ENCODE results near the gene EHD2.

The EHD2 gene

GRCh38 chr19:47749326-47749725, 36.1 kb downstream of the EHD2 start:
- no peaks in the 10 kb centered on the region for H3K27me3 ChIP-seq
- no peaks in the 10 kb centered on the region for H3K9me3 ChIP-seq
- H3K27ac ChIP-seq = no peak overlapping the region
- peaks cover 12 to 17% of the 10 kb centered on the region in 2 experiments for H3K4me1 ChIP-seq (ENCODE audit: control insufficient read depth in 1 of 2, insufficient read depth in 1 of 2, low read depth in 1 of 2, low read length in 1 of 2)
- no peak for TF ChIP-seq CTCF (IDR thresholded peaks at IDR 0.05)
- peaks cover 58% of the 10 kb centered on the region for H3K36me3 ChIP-seq
- no peak overlapping the region for H3K4me3 ChIP-seq (ENCODE audit: low read depth in 1 of 2, low read length in 1 of 2)

- Histone ChIP-seq H3K27ac (no peak overlapping the region), H3K36me3 (peaks cover 72% of the 10 kb centered on the region), H3K27me3 (no peaks in the 10 kb centered on the region), H3K4me3 (ENCODE audit: low read depth in 1 of 2, low read length in 1 of 2) (no peak overlapping the region), H3K9me3 (no peaks in the 10 kb centered on the region), H3K4me1 (ENCODE audit: control insufficient read depth in 1 of 2, insufficient read depth in 1 of 2, low read depth in 1 of 2, low read length in 1 of 2) (peaks cover 4 to 6% of the 10 kb centered on the region in 2 experiments)
- no peak for TF ChIP-seq CTCF (IDR thresholded peaks at IDR 0.05)
Measured at GRCh38 chr19:47750752-47751151, 37.5 kb downstream of the EHD2 start.

GRCh38 chr19:47752440-47753211, 39.4 kb downstream of the EHD2 start:
- peaks cover 91% of the 10 kb centered on the region for H3K36me3 ChIP-seq
- no peaks in the 10 kb centered on the region for H3K9me3 ChIP-seq

GRCh38 chr19:47754206-47755064, 41.2 kb downstream of the EHD2 start:
- Histone ChIP-seq H3K27me3 (no peaks in the 10 kb centered on the region), H3K4me1 (ENCODE audit: control insufficient read depth in 1 of 2, insufficient read depth in 1 of 2, low read depth in 1 of 2, low read length in 1 of 2) (no peaks in the 10 kb centered on the region), H3K9me3 (no peaks in the 10 kb centered on the region), H3K4me3 (ENCODE audit: low read depth in 1 of 2, low read length in 1 of 2) (no peak overlapping the region), H3K27ac (no peak overlapping the region), H3K36me3 (peaks cover 93% of the 10 kb centered on the region)
- TF ChIP-seq CTCF (IDR thresholded peaks at IDR 0.05) = no peak

More at GRCh38 chr19:47752440-47753211, 39.4 kb downstream of the EHD2 start:
- Histone ChIP-seq H3K27ac (no peak overlapping the region), H3K4me1 (ENCODE audit: control insufficient read depth in 1 of 2, insufficient read depth in 1 of 2, low read depth in 1 of 2, low read length in 1 of 2) (no peaks in the 10 kb centered on the region), H3K4me3 (ENCODE audit: low read depth in 1 of 2, low read length in 1 of 2) (no peak overlapping the region), H3K27me3 (no peaks in the 10 kb centered on the region)
- TF ChIP-seq CTCF (IDR thresholded peaks at IDR 0.05) = no peak

- Histone ChIP-seq H3K27ac (no peak overlapping the region), H3K9me3 (no peaks in the 10 kb centered on the region), H3K4me1 (ENCODE audit: control insufficient read depth in 1 of 2, insufficient read depth in 1 of 2, low read depth in 1 of 2, low read length in 1 of 2) (no peaks in the 10 kb centered on the region), H3K4me3 (ENCODE audit: low read depth in 1 of 2, low read length in 1 of 2) (no peak overlapping the region), H3K27me3 (no peaks in the 10 kb centered on the region), H3K36me3 (peaks cover 86% of the 10 kb centered on the region)
- no peak for TF ChIP-seq CTCF (IDR thresholded peaks at IDR 0.05)
Measured at GRCh38 chr19:47755065-47755761, 42.0 kb downstream of the EHD2 start.
